Endothelial cell of umbilical vein (primary cell): ENCODE results near the gene KCNMB2. TPM values are rescaled to one million over a fixed set of nuclear protein-coding genes. Genes with fewer than 3 reads are reported as not detected.

Experiments
- BruUV-seq: library from RNA; stranded (reverse); fragments of 400-500 nt; replicated peaks from 2 replicates; lab custom pipeline; 2021; lab: Mats Ljungman, UMichigan
- CTCF ChIA-PET: fragments of 300-600, 350-600 bp; sonication (Branson Sonifier 250); formaldehyde crosslinking; loops from one replicate; lab custom pipeline; 2021; ENCODE audit warnings: antibody characterized with exemption, inconsistent platforms; lab: Charles Lee
- POLR2A ChIA-PET: fragments of 300-600, 350-600 bp; sonication (Branson Sonifier 250); formaldehyde crosslinking; loops from one replicate; lab custom pipeline; 2021; ENCODE audit warnings: antibody characterized with exemption, inconsistent platforms; lab: Charles Lee
- DNase-seq: peaks from one replicate; pipeline ENCODE4 v3.0.0-alpha.2; 2011; ENCODE audit warnings: low read depth, low spot score
- FAIRE-seq: peaks from 2 replicates; lab custom pipeline; 2011; peaks lifted over from hg19 to GRCh38; lab: Jason Lieb, UNC
- H2AFZ ChIP-seq: 2 replicates; pipeline ENCODE4 v1.6.0; 2012; ENCODE audit warnings: low read depth, low read length, control low read depth, inconsistent platforms
- H3K27ac ChIP-seq: 2 replicates; pipeline ENCODE4 v1.5.1; 2011; ENCODE audit warnings: low read depth, mild to moderate bottlenecking, control low read depth, low read length, moderate library complexity; ENCODE audit not compliant: insufficient read depth
- H3K27me3 ChIP-seq, 2 experiments: 2 replicates each; pipeline versions ENCODE4 v1.6.0 to v1.6.1; 2011; ENCODE audit warnings: low read length in 2 of 2, mixed read lengths in 1 of 2; ENCODE audit not compliant: control insufficient read depth in 2 of 2, insufficient read depth in 2 of 2
- H3K36me3 ChIP-seq, 2 experiments: 2 replicates in 1 of 2; 3 replicates in 1 of 2; pipeline ENCODE4 v1.5.1; 2011; ENCODE audit warnings: low read length in 2 of 2, mild to moderate bottlenecking in 1 of 2, moderate library complexity in 1 of 2; ENCODE audit not compliant: control insufficient read depth in 2 of 2, insufficient read depth in 2 of 2; ENCODE audit errors: extremely low read depth in 1 of 2
- H3K4me1 ChIP-seq: 3 replicates; pipeline ENCODE4 v1.5.1; 2011; ENCODE audit warnings: mild to moderate bottlenecking, low read length; ENCODE audit not compliant: control insufficient read depth, insufficient read depth; ENCODE audit errors: extremely low read depth
- H3K4me2 ChIP-seq: 2 replicates; pipeline ENCODE4 v1.6.1; 2011; ENCODE audit warnings: low read length, control low read depth, mixed read lengths; ENCODE audit not compliant: insufficient read depth
- H3K4me3 ChIP-seq, 3 experiments: fragments of 200-600 bp in 1 of 3; sonication (generic), shearing (Covaris generic) in 1 of 3; replicated peaks in 1 of 3; 2 replicates each; pipeline ENCODE4 v1.5.1; 2011 to 2016; ENCODE audit warnings: control low read depth in 3 of 3, low read length in 3 of 3, mild to moderate bottlenecking in 2 of 3, inconsistent platforms in 1 of 3, low read depth in 1 of 3, moderate library complexity in 1 of 3; ENCODE audit not compliant: insufficient read depth in 1 of 3
- H3K79me2 ChIP-seq: 2 replicates; pipeline ENCODE4 v1.6.0; 2012; ENCODE audit warnings: low read length, inconsistent platforms; ENCODE audit not compliant: control insufficient read depth, insufficient read depth
- H3K9ac ChIP-seq: replicated peaks from 2 replicates; pipeline ENCODE3; 2011; ENCODE audit warnings: low read length, control low read depth; ENCODE audit not compliant: insufficient read depth; ENCODE audit errors: extremely low read depth
- H3K9me1 ChIP-seq: replicated peaks from 3 replicates; pipeline ENCODE4 v1.6.0; 2011; ENCODE audit warnings: mild to moderate bottlenecking, low read length; ENCODE audit not compliant: control insufficient read depth, insufficient read depth; ENCODE audit errors: extremely low read depth
- H3K9me3 ChIP-seq: replicated peaks from 2 replicates; pipeline ENCODE4 v1.5.1; 2012; ENCODE audit warnings: low read length, inconsistent platforms; ENCODE audit not compliant: control insufficient read depth, insufficient read depth
- H4K20me1 ChIP-seq: replicated peaks from 2 replicates; pipeline ENCODE3; 2011; ENCODE audit warnings: mild to moderate bottlenecking, low read length; ENCODE audit not compliant: control insufficient read depth, insufficient read depth; ENCODE audit errors: extremely low read depth
- CTCF ChIP-seq, 2 donors: IDR thresholded peaks; 1 replicate in 1 of 2; 2 replicates in 1 of 2; pipeline ENCODE4 v1.5.1; 2011; ENCODE audit warnings: low read length in 2 of 2, mild to moderate bottlenecking in 2 of 2, moderate library complexity in 2 of 2, control low read depth in 1 of 2, inconsistent platforms in 1 of 2, low read depth in 1 of 2; ENCODE audit not compliant: insufficient read depth in 1 of 2; ENCODE audit errors: extremely low read depth in 1 of 2
- EZH2 ChIP-seq: IDR thresholded peaks from 2 replicates; pipeline ENCODE4 v1.6.1; 2012; ENCODE audit warnings: borderline replicate concordance, low read depth, mild to moderate bottlenecking, moderate library complexity, low read length, inconsistent platforms; ENCODE audit not compliant: severe bottlenecking
- FOS ChIP-seq: IDR thresholded peaks from 2 replicates; pipeline ENCODE4 v1.6.1; 2011; ENCODE audit warnings: mild to moderate bottlenecking, low read length, moderate library complexity, borderline replicate concordance; ENCODE audit not compliant: insufficient read depth
- GATA2 ChIP-seq: IDR thresholded peaks from 2 replicates; pipeline ENCODE4 v1.7.0; 2011; ENCODE audit warnings: low read depth, mild to moderate bottlenecking, moderate library complexity, mixed read lengths, low read length; ENCODE audit not compliant: insufficient read length, insufficient read depth
- JUN ChIP-seq: IDR thresholded peaks from 2 replicates; pipeline ENCODE4 v1.6.1; 2011; ENCODE audit warnings: borderline replicate concordance, low read depth; ENCODE audit not compliant: insufficient read length, insufficient read depth
- MAX ChIP-seq: IDR thresholded peaks from 2 replicates; pipeline ENCODE4 v1.6.1; 2011; ENCODE audit not compliant: insufficient read depth, insufficient read length
- MYC ChIP-seq: IDR thresholded peaks from one replicate; pipeline ENCODE4 v1.6.1; 2011; ENCODE audit warnings: mild to moderate bottlenecking, low read depth, low read length
- POLR2A ChIP-seq: IDR thresholded peaks from 2 replicates; pipeline ENCODE4 v1.6.1; 2012; ENCODE audit warnings: low read depth, mild to moderate bottlenecking, control low read depth, low read length
- POLR2AphosphoS5 ChIP-seq: IDR thresholded peaks from 2 replicates; pipeline ENCODE4 v1.6.1; 2012; ENCODE audit warnings: low read depth, mild to moderate bottlenecking, control low read depth, low read length, moderate library complexity; ENCODE audit not compliant: insufficient read depth
- dilution Hi-C: fragments of 300-500 bp; cut with MboI; formaldehyde crosslinking; loops from one replicate; pipeline ENCODE4 v1.15.0; 2019; ENCODE audit warnings: low sequenced_read_pairs; ENCODE audit not compliant: extremely low pct_ligation_motif_present
- intact Hi-C: fragments of 100-400 bp; cut with micrococcal nuclease; formaldehyde crosslinking; loops from one replicate; pipeline ENCODE4 v1.10.0; 2022
- polyA plus RNA-seq, 4 experiments: library from polyadenylated mRNA; depleted of rRNA in 3 of 4; stranded (reverse) in 3 of 4; unstranded in 1 of 4; fragments of >200 nt; gene quantifications; 2 replicates each; pipeline versions ENCODE4 v1.2.1 to v1.2.3, GENCODE V29; 2011 to 2012; ENCODE audit warnings: missing spikeins in 1 of 4
- total RNA-seq: library from RNA; stranded (reverse); gene quantifications from 2 replicates; pipeline ENCODE4 v1.2.3, GENCODE V29; 2021

KCNMB2 gene
- total and polyA plus RNA-seq, 2 donors (not counting 3 experiments of a cell fraction or from before 2014, with no cell fraction given), result not detected

GRCh38 chr3:178772746-178773145, 236.5 kb downstream of the KCNMB2 start:
- Histone ChIP-seq H3K27ac (no peak overlapping the region), H3K9me3 (no peaks in the 10 kb centered on the region), H3K4me3 (no peak overlapping the region), H3K27me3 (no peaks in the 10 kb centered on the region), H4K20me1 (no peaks in the 10 kb centered on the region), H3K36me3 (no peaks in the 10 kb centered on the region), H3K4me2 (no peak overlapping the region), H3K9ac (no peak overlapping the region), H3K9me1 (no peaks in the 10 kb centered on the region), H2AFZ (no peak overlapping the region), H3K79me2 (no peaks in the 10 kb centered on the region), H3K4me1 (no peaks in the 10 kb centered on the region)
- POLR2A ChIA-PET, result no interaction called here
- BruUV-seq, result no TSS peak
- DNase-seq, result no peak
- no peak for TF ChIP-seq MYC
- no peak for TF ChIP-seq GATA2
- TF ChIP-seq POLR2AphosphoS5, result no peak
- TF ChIP-seq EZH2, result no peak
- TF ChIP-seq JUN, result no peak
- TF ChIP-seq CTCF (IDR thresholded peaks at IDR 0.05; ENCODE audit: extremely low read depth in 1 of 2, insufficient read depth in 1 of 2, low read depth in 1 of 2, low read length in 2 of 2), result no peak
- TF ChIP-seq MAX, result no peak
- TF ChIP-seq POLR2A, result no peak
- TF ChIP-seq FOS, result no peak
- FAIRE-seq, result no peak
- CTCF ChIA-PET, result no interaction called here
- intact Hi-C loops, result no loop called here
- dilution Hi-C loops, result no loop called here
